Measurements from ENCODE around the gene C1QTNF4.
"Not testable (repeated sequence)": the region's sequence is repeated elsewhere in the genome, so short reads cannot be mapped to it uniquely, and the experiment has no call there.

C1QTNF4 gene

GRCh38 chr11:47593934-47594855 is at the start of gene C1QTNF4:
TSS of gene C1QTNF4 (minus strand) at chr11:47594411. CDS start at chr11:47590810, 3,601 bp downstream.
- no peak for DNase-seq

GRCh38 chr11:47642099-47642855 is 48.1 kb upstream of the C1QTNF4 start, which contains the start of gene MTCH2:
TSS of gene MTCH2 (minus strand) at chr11:47642559. CDS start at chr11:47642465, 94 bp downstream.
- DNase-seq: peak; percentile 98

- no peak for DNase-seq
Observed at GRCh38 chr11:47641600-47642098, 47.4 kb upstream of the C1QTNF4 start.

GRCh38 chr11:47640506-47640905 is 46.3 kb upstream of the C1QTNF4 start:
- not testable (repeated sequence) for DNase-seq

GRCh38 chr11:47636331-47636730 is 42.1 kb upstream of the C1QTNF4 start:
- DNase-seq: not testable (repeated sequence)

- no peak for DNase-seq
Observed at GRCh38 chr11:47631473-47631872, 37.3 kb upstream of the C1QTNF4 start.

GRCh38 chr11:47628026-47628425 is 33.8 kb upstream of the C1QTNF4 start:
- no peak for DNase-seq

- no peak for DNase-seq
Observed at GRCh38 chr11:47626234-47626633, 32.0 kb upstream of the C1QTNF4 start.

- no peak for DNase-seq
Observed at GRCh38 chr11:47620836-47621378, 26.7 kb upstream of the C1QTNF4 start.

GRCh38 chr11:47617417-47617809 is 23.2 kb upstream of the C1QTNF4 start:
- no peak for DNase-seq

- DNase-seq: no peak
Observed at GRCh38 chr11:47616726-47617416, 22.7 kb upstream of the C1QTNF4 start.

GRCh38 chr11:47615249-47615648 is 21.0 kb upstream of the C1QTNF4 start:
- no peak for DNase-seq

- DNase-seq: no peak
Observed at GRCh38 chr11:47611348-47611794, 17.2 kb upstream of the C1QTNF4 start.

GRCh38 chr11:47609675-47610074 is 15.5 kb upstream of the C1QTNF4 start:
- DNase-seq: no peak

- DNase-seq: no peak
Observed at GRCh38 chr11:47607380-47607779, 13.2 kb upstream of the C1QTNF4 start.

GRCh38 chr11:47606731-47607130 is 12.5 kb upstream of the C1QTNF4 start:
- no peak for DNase-seq

- no peak for DNase-seq
Observed at GRCh38 chr11:47605921-47606320, 11.7 kb upstream of the C1QTNF4 start.

GRCh38 chr11:47603295-47603694 is 9.1 kb upstream of the C1QTNF4 start:
- DNase-seq: no peak

- peak; percentile 88 for DNase-seq
Observed at GRCh38 chr11:47599902-47600301, 5.7 kb upstream of the C1QTNF4 start.

GRCh38 chr11:47595967-47596366 is 1.8 kb upstream of the C1QTNF4 start:
- DNase-seq: no peak

GRCh38 chr11:47595029-47595428 is 818 bp upstream of the C1QTNF4 start:
- no peak for DNase-seq

GRCh38 chr11:47593492-47593933 is 698 bp downstream of the C1QTNF4 start:
- no peak for DNase-seq

Measured in NCI-H2029 (cell line).